Measurements from ENCODE around the gene DMXL2.

DNA sequence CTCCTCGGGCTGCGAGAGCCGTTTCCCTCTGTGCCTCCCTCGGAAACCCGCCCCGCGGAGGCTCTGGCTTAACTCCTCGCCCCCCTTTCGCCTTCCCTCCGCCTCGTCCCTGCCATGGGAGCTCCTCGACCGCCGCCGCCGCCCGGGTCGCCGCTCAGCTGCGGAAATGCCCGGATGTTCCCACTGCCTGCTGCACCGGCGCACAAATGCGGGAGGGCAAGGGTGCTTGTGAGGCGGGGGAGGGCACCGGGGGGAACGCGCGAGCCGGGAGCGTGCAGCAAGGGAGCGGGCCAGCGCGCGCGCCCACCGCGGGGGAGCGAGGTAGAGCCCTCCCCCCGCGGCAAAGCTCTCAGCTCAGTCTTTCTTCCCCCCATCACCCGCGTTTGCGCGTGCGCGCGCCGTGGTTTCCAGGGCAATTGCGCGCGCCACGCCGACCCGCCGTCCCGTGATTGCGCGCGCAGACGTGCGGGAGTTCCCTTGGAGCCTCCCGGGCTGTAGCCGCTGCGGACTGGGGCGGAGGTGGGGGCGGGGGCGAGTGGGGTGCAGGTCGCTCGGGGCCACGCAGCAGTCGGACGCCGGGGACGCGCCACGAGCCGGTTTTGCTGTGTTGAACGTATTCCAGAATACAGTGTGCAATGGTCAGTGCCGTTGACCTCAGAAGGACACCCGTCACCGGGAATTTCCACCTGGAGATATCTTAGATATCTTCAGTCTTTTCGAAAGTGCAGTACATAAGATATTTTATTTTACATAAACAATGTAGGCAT lies at the start of gene DMXL2:
- TF ChIP-seq POLR2A (IDR thresholded peaks at IDR 0.05): peak; percentile 25 to 28
- TF ChIP-seq, protein P1, sequence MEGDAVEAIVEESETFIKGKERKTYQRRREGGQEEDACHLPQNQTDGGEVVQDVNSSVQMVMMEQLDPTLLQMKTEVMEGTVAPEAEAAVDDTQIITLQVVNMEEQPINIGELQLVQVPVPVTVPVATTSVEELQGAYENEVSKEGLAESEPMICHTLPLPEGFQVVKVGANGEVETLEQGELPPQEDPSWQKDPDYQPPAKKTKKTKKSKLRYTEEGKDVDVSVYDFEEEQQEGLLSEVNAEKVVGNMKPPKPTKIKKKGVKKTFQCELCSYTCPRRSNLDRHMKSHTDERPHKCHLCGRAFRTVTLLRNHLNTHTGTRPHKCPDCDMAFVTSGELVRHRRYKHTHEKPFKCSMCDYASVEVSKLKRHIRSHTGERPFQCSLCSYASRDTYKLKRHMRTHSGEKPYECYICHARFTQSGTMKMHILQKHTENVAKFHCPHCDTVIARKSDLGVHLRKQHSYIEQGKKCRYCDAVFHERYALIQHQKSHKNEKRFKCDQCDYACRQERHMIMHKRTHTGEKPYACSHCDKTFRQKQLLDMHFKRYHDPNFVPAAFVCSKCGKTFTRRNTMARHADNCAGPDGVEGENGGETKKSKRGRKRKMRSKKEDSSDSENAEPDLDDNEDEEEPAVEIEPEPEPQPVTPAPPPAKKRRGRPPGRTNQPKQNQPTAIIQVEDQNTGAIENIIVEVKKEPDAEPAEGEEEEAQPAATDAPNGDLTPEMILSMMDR (IDR thresholded peaks at IDR 0.05): no peak
